AG04450 (cell line): ENCODE data around the gene TMF1. TPM values are rescaled to one million over a fixed set of nuclear protein-coding genes. Genes with fewer than 3 reads are reported as not detected.

Experiments
- CTCF ChIA-PET: fragments of 300-600, 350-600 bp; formaldehyde crosslinking; extraction: SDS; loops from one replicate; lab custom pipeline; 2022; ENCODE audit warnings: antibody characterized with exemption, inconsistent platforms; lab: Charles Lee
- POLR2A ChIA-PET: fragments of 350-600 bp; formaldehyde crosslinking; extraction: SDS; loops from one replicate; lab custom pipeline; 2021; ENCODE audit warnings: antibody characterized with exemption, inconsistent platforms; lab: Yijun Ruan, JAX
- DNase-seq: peaks from one replicate; pipeline ENCODE4 v3.0.0-alpha.2; 2011; ENCODE audit warnings: low read depth, low spot score
- H3K27ac ChIP-seq: one replicate; pipeline ENCODE4 v1.5.1; 2012; ENCODE audit warnings: low read depth, low read length, control low read depth
- H3K27me3 ChIP-seq: one replicate; pipeline ENCODE4 v1.6.0; 2012; ENCODE audit warnings: low read length; ENCODE audit not compliant: control insufficient read depth, insufficient read depth
- H3K4me3 ChIP-seq: 2 replicates; pipeline ENCODE4 v1.5.1; 2011; ENCODE audit warnings: mild to moderate bottlenecking, low read depth, low read length, control low read depth
- H3K9me3 ChIP-seq: 2 replicates; pipeline ENCODE4 v1.5.1; 2012; ENCODE audit warnings: low read length; ENCODE audit not compliant: control insufficient read depth, insufficient read depth
- CTCF ChIP-seq: IDR thresholded peaks from 2 replicates; pipeline ENCODE4 v1.5.1; 2011; ENCODE audit warnings: low read depth, low read length, control low read depth, inconsistent platforms
- polyA plus RNA-seq: library from polyadenylated mRNA; depleted of rRNA; stranded (reverse); fragments of >200 nt; gene quantifications from 2 replicates; pipeline ENCODE4 v1.2.3, GENCODE V29; 2011

TMF1 gene
- polyA plus RNA-seq, 1 experiment: 21.1 TPM

- H3K27ac ChIP-seq: peak overlapping the region; percentile 34
- ChIA-PET CTCF (no interaction called here), POLR2A (interaction anchor here (0.7 kb wide), 1 partner anchor 56 kb away, joined by 5 read pairs; no protein-coding TSS in a partner anchor)
- H3K4me3 ChIP-seq: no peak overlapping the region
- no peak for DNase-seq
- no peaks in the 10 kb centered on the region for H3K9me3 ChIP-seq
- no peaks in the 10 kb centered on the region for H3K27me3 ChIP-seq
- TF ChIP-seq CTCF: no peak
Measured at GRCh38 chr3:69032737-69033136, 19.4 kb downstream of the TMF1 start.

GRCh38 chr3:69032142-69032541 lies 20.0 kb downstream of the TMF1 start:
- no peak overlapping the region for H3K4me3 ChIP-seq
- ChIA-PET POLR2A (interaction anchor here (1.2 kb wide), 1 partner anchor 19 kb away, joined by 4 read pairs; the partner anchor contains the start of gene EOGT), CTCF (interaction anchor here (0.6 to 0.8 kb wide), 4 partner anchors 12 to 916 kb away, joined by 3 to 6 read pairs (median 4); no protein-coding TSS in a partner anchor)
- H3K27me3 ChIP-seq: no peaks in the 10 kb centered on the region
- DNase-seq: no peak
- TF ChIP-seq CTCF: no peak
- H3K9me3 ChIP-seq: no peaks in the 10 kb centered on the region
- peak overlapping the region; percentile 40 for H3K27ac ChIP-seq

GRCh38 chr3:69031635-69032034 lies 20.5 kb downstream of the TMF1 start:
- TF ChIP-seq CTCF: no peak
- no peak overlapping the region for H3K27ac ChIP-seq
- ChIA-PET CTCF (interaction anchor here (0.6 to 0.8 kb wide), 4 partner anchors 11 to 916 kb away, joined by 3 to 6 read pairs (median 4); no protein-coding TSS in a partner anchor), POLR2A (interaction anchor here (1.2 kb wide), 1 partner anchor 18 kb away, joined by 4 read pairs; the partner anchor contains the start of gene EOGT)
- DNase-seq: no peak
- no peaks in the 10 kb centered on the region for H3K9me3 ChIP-seq
- no peak overlapping the region for H3K4me3 ChIP-seq
- no peaks in the 10 kb centered on the region for H3K27me3 ChIP-seq

- Histone ChIP-seq H3K4me3 (no peak overlapping the region), H3K27me3 (no peaks in the 10 kb centered on the region), H3K27ac (no peak overlapping the region), H3K9me3 (no peaks in the 10 kb centered on the region)
- ChIA-PET POLR2A (no interaction called here), CTCF (interaction anchor here (0.6 to 1.3 kb wide), 6 partner anchors 11 to 30 kb away, joined by 3 to 6 read pairs (median 3); no protein-coding TSS in a partner anchor)
- no peak for TF ChIP-seq CTCF
- DNase-seq: no peak
Measured at GRCh38 chr3:69020857-69021256, 31.3 kb downstream of the TMF1 start.

- CTCF ChIA-PET: interaction anchor here (0.6 to 1.3 kb wide), 6 partner anchors 11 to 31 kb away, joined by 3 to 6 read pairs (median 3); no protein-coding TSS in a partner anchor
- POLR2A ChIA-PET: no interaction called here
- Histone ChIP-seq H3K27ac (no peak overlapping the region), H3K4me3 (no peak overlapping the region), H3K9me3 (no peaks in the 10 kb centered on the region), H3K27me3 (no peaks in the 10 kb centered on the region)
- no peak for DNase-seq
- peak; percentile 49 for TF ChIP-seq CTCF
Measured at GRCh38 chr3:69020424-69020823, 31.7 kb downstream of the TMF1 start.
